Measurements from ENCODE around the gene TASP1. TPM values are rescaled to one million over a fixed set of nuclear protein-coding genes. Genes with fewer than 3 reads are reported as not detected.

TASP1 gene
- total RNA-seq, 1 experiment from 2014 or later, result 9.5 TPM

GRCh38 chr20:13418263-13419229 is 220.2 kb downstream of the TASP1 start:
- H3K23ac ChIP-seq (ENCODE audit: insufficient read length, low read depth, low read length), result no peak overlapping the region
- no peak overlapping the region for H3K4me3 Mint-ChIP-seq
- H4K91ac ChIP-seq (ENCODE audit: insufficient read length, low read depth, low read length), result no peak overlapping the region
- peaks cover 36 to 37% of the 10 kb centered on the region in 2 experiments for H3K4me1 Mint-ChIP-seq
- H2BK5ac ChIP-seq (ENCODE audit: insufficient read length, low read length), result no peak overlapping the region
- H2BK15ac ChIP-seq (ENCODE audit: low read depth, low read length), result no peak overlapping the region
- peaks cover 11% of the 10 kb centered on the region for H3K4me1 ChIP-seq (ENCODE audit: insufficient read depth, low read length)
- H4K20me1 ChIP-seq (ENCODE audit: control insufficient read depth, insufficient read depth, insufficient read length), result no peaks in the 10 kb centered on the region
- no peaks in the 10 kb centered on the region for H3K36me3 Mint-ChIP-seq (ENCODE audit: insufficient read depth in 1 of 3, low read depth in 3 of 3)
- no peak overlapping the region for H2AK5ac ChIP-seq (ENCODE audit: insufficient read length, low read length)
- H4K8ac ChIP-seq (replicated peaks; ENCODE audit: insufficient read length, low read depth, low read length), result no peak overlapping the region
- no peak overlapping the region for H2BK20ac ChIP-seq (ENCODE audit: low read depth, low read length, poor library complexity, severe bottlenecking)
- no peaks in the 10 kb centered on the region for H3K9me3 ChIP-seq (ENCODE audit: control insufficient read depth, low read depth, low read length)
- no peak overlapping the region for H3K18ac ChIP-seq (ENCODE audit: insufficient read length, low read depth, low read length)
- H4K5ac ChIP-seq (ENCODE audit: insufficient read length, low read depth, low read length), result no peak overlapping the region
- no peak overlapping the region for H2BK12ac ChIP-seq (ENCODE audit: insufficient read length, low read depth, low read length)
- no peaks in the 10 kb centered on the region for H3K79me2 ChIP-seq (ENCODE audit: insufficient read depth, low read length)
- H3K27me3 ChIP-seq (ENCODE audit: insufficient read depth, low read length), result no peaks in the 10 kb centered on the region
- no peak overlapping the region for H3K4me2 ChIP-seq (ENCODE audit: insufficient read depth, insufficient read length, low read length)
- no peak overlapping the region for H3K56ac ChIP-seq (ENCODE audit: insufficient read length, low read depth, low read length)
- H3K27ac ChIP-seq (ENCODE audit: insufficient read length, low read depth, low read length), result no peak overlapping the region
- no peak overlapping the region for H3K27ac Mint-ChIP-seq
- TF ChIP-seq CTCF (conservative IDR thresholded peaks at IDR 0.05), result no peak
- no peaks in the 10 kb centered on the region for H3K23me2 ChIP-seq (ENCODE audit: insufficient read length, low read depth, low read length, poor library complexity, severe bottlenecking)
- no peak overlapping the region for H3K4ac ChIP-seq (ENCODE audit: low read depth, low read length)
- H3K79me1 ChIP-seq (ENCODE audit: insufficient read depth, low read depth, low read length, poor library complexity, severe bottlenecking), result no peaks in the 10 kb centered on the region
- H3K9ac ChIP-seq (ENCODE audit: extremely low read depth, insufficient read length, low read length), result no peak overlapping the region
- no peak for DNase-seq
- H2BK120ac ChIP-seq (ENCODE audit: low read depth, low read length, poor library complexity, severe bottlenecking), result no peak overlapping the region
- H3K14ac ChIP-seq (ENCODE audit: insufficient read depth, low read length), result no peak overlapping the region
- H3K27me3 Mint-ChIP-seq (ENCODE audit: low read depth), result no peaks in the 10 kb centered on the region
- H3K9me3 Mint-ChIP-seq, result no peaks in the 10 kb centered on the region
- H2AFZ ChIP-seq (ENCODE audit: low read length), result no peak overlapping the region
- H3T11ph ChIP-seq (ENCODE audit: low read length), result no peak overlapping the region

All from H9 (cell line).